ENCODE measurements around the gene NAP1L4.

Gene NAP1L4

DNA sequence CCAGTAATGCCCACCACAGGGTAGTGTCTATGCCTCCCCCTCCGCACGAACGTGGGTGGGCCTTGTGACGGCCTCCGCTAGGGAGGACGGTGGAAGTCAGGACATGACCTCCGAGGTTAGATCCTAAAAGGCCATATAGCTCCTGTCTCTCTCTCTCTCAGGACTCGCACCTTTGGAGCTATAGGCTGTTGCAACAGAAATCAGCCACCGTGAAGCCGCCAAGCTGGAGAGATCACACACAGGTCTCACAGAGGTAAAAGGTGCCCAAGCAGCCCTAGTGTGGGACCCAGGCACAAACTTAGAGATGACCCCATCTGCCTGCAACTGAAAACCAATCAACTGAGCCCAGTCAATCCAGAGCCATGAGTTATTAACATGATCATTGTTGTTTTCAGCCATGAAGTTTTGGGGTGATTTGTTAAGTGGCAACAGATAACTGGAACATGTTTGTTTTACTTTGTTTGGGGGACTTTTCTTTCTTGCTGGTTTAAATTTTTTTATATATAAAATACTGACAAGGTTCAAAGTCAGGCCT is 7.4 kb upstream of the NAP1L4 start:
- TF ChIP-seq, protein P1, sequence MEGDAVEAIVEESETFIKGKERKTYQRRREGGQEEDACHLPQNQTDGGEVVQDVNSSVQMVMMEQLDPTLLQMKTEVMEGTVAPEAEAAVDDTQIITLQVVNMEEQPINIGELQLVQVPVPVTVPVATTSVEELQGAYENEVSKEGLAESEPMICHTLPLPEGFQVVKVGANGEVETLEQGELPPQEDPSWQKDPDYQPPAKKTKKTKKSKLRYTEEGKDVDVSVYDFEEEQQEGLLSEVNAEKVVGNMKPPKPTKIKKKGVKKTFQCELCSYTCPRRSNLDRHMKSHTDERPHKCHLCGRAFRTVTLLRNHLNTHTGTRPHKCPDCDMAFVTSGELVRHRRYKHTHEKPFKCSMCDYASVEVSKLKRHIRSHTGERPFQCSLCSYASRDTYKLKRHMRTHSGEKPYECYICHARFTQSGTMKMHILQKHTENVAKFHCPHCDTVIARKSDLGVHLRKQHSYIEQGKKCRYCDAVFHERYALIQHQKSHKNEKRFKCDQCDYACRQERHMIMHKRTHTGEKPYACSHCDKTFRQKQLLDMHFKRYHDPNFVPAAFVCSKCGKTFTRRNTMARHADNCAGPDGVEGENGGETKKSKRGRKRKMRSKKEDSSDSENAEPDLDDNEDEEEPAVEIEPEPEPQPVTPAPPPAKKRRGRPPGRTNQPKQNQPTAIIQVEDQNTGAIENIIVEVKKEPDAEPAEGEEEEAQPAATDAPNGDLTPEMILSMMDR (IDR thresholded peaks at IDR 0.05; ENCODE audit: low read depth, low read length): no peak
- DNase-seq (ENCODE audit: extremely low read depth, low read depth): no peak

DNA sequence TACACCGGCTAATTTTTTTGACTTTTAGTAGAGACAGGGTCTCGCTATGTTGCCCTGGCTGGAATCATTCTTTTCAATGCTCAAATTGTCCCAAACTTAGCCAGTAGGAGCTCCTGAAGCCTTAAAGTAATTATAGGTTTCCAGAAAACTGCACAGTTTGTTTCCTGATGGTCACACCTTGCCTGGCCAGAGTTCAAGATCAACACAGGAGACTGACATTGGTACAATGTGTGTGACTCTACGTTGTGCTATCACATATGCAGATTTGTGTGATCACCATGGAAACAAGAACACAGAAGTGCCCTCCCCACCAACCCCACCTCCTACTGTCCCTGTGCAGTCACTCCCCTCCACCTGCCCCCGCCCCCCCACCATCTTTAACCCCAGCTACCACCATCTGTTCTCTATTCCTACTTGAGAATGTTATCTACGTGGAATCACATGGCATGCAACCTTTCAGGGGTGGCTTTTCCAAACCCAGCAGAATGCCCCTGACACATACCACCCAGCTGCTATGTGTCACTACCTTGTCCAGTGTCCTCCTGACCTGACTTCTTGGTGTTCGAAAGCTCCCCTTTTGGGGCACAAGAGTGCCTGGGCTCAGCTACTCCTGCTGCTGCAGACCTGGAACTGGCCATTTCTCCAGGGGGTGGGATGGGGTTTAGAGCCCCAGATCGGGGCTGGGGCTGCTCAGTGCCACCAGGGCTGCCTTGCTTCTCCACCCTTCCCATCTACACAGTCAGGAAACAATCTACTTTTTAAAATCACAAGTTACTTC is 6.1 kb upstream of the NAP1L4 start:
- TF ChIP-seq, protein P1 (IDR thresholded peaks at IDR 0.05; ENCODE audit: low read depth, low read length): no peak
- DNase-seq (ENCODE audit: extremely low read depth, low read depth): no peak

DNA sequence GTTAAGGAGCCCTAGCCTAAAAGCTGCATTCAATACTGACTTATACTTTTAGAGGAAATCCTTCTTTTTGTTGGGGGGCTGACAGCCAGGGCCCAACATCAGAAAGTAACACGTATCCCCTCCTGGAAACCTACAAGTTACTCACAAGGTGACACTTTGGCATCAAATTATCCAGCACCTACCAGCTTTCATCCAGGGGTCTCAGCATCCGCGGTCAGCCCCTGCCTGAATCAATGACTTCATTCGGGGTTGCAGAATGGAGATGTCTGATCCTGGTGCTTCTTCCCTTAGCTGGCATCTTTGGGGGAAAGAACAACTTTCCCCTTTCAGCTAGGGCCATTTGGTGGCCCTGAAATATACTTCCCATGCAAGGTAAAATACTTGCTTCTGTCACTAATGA is 5.3 kb upstream of the NAP1L4 start:
- TF ChIP-seq, protein P1 (IDR thresholded peaks at IDR 0.05; ENCODE audit: low read depth, low read length): no peak
- DNase-seq (ENCODE audit: extremely low read depth, low read depth): no peak

DNA sequence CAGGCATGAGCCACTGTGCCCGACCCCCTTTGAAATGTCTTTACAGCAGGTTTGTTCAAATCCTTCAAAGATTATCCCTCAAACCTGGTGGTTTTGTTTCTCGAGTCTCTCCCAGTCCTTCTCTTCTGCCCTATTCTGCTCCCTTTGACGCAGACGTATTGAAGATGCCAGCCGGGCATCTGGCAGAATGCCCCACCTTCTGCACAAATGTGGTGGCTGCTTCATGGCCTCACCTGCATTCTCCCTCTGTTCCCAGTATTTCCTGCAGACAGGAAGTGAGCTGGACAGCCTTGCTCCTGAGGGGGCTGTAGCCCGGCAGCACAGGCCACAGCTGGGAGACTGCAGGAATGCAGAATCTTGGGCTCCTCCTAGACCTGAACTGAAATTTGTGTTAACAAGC is 4.8 kb upstream of the NAP1L4 start:
- TF ChIP-seq, protein P1 (IDR thresholded peaks at IDR 0.05; ENCODE audit: low read depth, low read length): no peak
- DNase-seq (ENCODE audit: extremely low read depth, low read depth): no peak

DNA sequence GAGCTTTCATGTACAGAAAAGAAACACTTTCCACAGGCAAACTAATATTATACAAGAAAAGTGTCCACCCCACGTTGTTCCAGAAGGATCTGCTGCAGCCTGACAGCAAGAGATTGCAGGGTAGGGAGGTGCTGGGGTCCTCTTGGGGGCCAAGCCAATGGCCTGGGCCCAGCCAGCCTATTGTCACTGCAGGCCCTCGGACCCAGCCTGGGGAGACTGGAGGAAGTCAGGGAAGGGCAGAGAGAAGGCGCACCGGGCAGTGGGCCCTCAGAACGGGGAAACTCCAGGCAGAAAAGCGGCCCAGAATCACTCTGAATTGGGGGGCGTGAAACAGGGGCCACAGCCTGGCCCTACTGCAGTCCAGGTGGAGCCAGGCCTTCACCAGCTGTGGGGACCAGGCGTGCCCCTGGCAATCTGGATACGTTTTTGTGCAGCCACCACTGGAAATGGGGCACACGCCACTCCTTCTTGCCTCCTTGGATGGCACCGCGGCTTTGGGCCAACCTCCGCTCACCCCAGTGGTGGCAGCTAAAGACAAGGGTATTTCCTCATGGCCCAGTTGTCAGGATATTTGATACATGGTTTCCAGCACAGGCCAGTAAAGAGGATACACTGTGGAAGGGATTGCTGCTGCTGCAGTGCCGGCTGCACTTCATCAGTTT is 3.9 kb upstream of the NAP1L4 start:
- DNase-seq (ENCODE audit: extremely low read depth, low read depth): no peak
- TF ChIP-seq, protein P1 (IDR thresholded peaks at IDR 0.05; ENCODE audit: low read depth, low read length): no peak

DNA sequence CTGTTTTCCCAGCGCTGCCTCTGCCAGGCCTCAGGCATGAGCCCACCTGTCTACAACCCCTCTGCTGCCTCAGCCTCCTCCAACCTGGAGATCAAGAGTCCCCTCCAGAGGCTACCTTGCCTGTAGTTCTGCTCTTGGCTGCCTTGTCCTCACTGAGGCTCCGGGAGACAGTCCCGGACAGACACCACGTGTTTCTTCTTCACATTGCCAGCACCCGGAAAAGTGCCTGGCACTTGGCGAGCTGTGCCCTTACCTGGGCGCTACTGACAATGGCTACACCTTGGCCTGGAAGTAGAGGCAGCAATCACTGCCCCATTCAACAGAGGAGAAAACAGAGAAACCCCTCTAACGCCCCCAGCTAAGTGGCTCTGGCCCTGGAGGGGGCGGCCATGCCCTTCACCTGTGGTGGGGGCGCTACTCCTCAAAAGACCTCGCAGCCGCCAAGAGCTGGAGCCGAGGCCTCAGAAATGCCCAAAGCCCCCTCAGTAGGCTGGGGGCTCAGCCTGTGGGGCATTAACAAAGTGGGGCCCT is 3.0 kb upstream of the NAP1L4 start:
- no peak for DNase-seq (ENCODE audit: extremely low read depth, low read depth)
- TF ChIP-seq, protein P1 (IDR thresholded peaks at IDR 0.05; ENCODE audit: low read depth, low read length): no peak

DNA sequence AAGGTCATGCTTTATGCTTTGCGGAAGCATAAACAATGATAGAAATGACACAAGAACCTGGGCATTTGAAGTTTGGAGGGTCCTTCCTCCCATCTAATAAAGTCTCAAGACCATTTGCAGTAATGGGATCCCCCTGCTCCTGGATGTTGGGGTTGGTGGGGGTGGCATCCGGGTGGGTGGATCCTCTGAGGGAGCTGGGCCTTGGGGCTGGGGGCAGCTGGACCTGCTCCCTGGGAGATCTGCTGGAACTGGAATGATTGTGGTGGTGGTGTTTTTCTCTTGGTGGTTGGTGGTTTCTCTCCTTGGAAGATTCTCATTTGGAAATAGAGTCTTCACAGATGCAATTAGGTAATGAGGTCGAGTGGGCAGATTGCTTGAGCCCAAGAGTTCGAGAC is 2.2 kb upstream of the NAP1L4 start:
- TF ChIP-seq, protein P1 (IDR thresholded peaks at IDR 0.05; ENCODE audit: low read depth, low read length): no peak
- DNase-seq (ENCODE audit: extremely low read depth, low read depth): no peak

Data from AG09319 (cell line).